VCaP (cell line): ENCODE results near the gene AXIN1.

Experiments used
- H3K27ac ChIP-seq: fragments of 450-650 bp; 2 replicates; pipeline ENCODE4 v1.5.1; 2017
- CTCF ChIP-seq: fragments of 450-650 bp; conservative IDR thresholded peaks from 2 replicates; pipeline ENCODE4 v1.5.1; 2017; ENCODE audit warnings: mild to moderate bottlenecking, moderate library complexity

The AXIN1 gene

DNA sequence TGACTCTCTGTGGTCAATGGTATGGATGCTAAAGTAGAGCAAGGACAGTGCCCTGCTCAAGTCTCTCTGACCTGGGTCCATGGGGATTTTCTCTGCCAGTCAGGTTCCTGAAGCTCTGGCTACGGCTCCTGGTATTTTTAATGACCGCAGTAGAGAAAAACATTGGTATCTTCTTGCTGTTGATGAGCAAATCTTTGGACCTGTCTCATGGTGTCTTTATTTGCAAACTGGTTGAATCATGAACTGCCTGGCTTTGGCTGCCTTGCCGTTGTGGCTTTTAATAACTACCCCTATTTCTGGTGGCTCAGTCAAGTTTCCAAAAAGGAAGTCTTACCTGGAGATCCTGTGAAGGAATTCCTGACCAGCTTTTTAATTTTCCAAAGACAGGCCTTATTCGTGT lies 109.2 kb downstream of the AXIN1 start:
- TF ChIP-seq CTCF = no peak

DNA sequence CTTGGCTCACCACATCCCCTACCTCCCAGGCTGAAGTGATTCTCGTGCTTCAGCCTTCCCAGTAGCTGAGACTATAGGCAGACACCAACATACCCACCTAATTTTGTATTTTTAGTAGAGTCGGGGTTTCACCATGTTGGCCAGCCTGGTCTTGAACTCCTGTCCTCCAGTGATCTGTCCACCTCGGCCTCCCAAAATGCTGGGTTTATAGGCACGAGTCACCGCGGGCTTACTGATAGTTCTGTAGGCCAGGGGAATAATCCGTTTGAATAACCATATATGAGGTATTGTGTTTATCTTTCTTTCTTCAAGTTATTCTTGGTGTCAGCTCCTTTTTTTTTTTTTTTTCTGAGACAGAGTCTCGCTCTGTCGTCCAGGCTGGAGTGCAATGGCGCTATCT lies 110.2 kb downstream of the AXIN1 start:
- TF ChIP-seq CTCF = no peak
- no peak overlapping the region for H3K27ac ChIP-seq

More for the DNA sequence above, 109.2 kb downstream of the AXIN1 start:
- H3K27ac ChIP-seq = no peak overlapping the region

GRCh38 chr16:240559-240958 lies 112.0 kb downstream of the AXIN1 start:
- TF ChIP-seq CTCF = no peak

GRCh38 chr16:239948-240277 lies 112.6 kb downstream of the AXIN1 start:
- H3K27ac ChIP-seq = no peak overlapping the region
- no peak for TF ChIP-seq CTCF

More at GRCh38 chr16:240559-240958, 112.0 kb downstream of the AXIN1 start:
- no peak overlapping the region for H3K27ac ChIP-seq
